Neuron (in vitro differentiated cells): ENCODE data around the gene GPD2.

Experiments used
- H2AFZ ChIP-seq: one replicate; pipeline ENCODE4 v1.6.1; 2013; ENCODE audit warnings: low read depth, mild to moderate bottlenecking, inconsistent platforms, low read length, moderate library complexity
- H3K27me3 ChIP-seq: one replicate; pipeline ENCODE4 v1.6.1; 2013; ENCODE audit warnings: low read length; ENCODE audit not compliant: insufficient read depth
- H3K36me3 ChIP-seq: one replicate; pipeline ENCODE4 v1.6.1; 2013; ENCODE audit warnings: low read length; ENCODE audit not compliant: insufficient read depth
- H3K4me1 ChIP-seq: one replicate; pipeline ENCODE4 v1.6.1; 2013; ENCODE audit warnings: low read length; ENCODE audit not compliant: insufficient read depth
- H3K4me3 ChIP-seq: 2 replicates; pipeline ENCODE4 v1.5.1; 2013; ENCODE audit warnings: mild to moderate bottlenecking, low read length, moderate library complexity
- H3K9me3 ChIP-seq: one replicate; pipeline ENCODE4 v1.6.1; 2013; ENCODE audit warnings: low read length

Gene GPD2

GRCh38 chr2:156435718-156436496 is at the start of gene GPD2:
Gene GPD2, plus strand, starts transcription at chr2:156436379. Its CDS starts 39,727 bp downstream, at chr2:156476106.
- Histone ChIP-seq H3K9me3 (no peaks in the 10 kb centered on the region), H2AFZ (peak within 1 kb of the TSS; percentile 51), H3K4me1 (no peaks in the 10 kb centered on the region), H3K27me3 (no peaks in the 10 kb centered on the region), H3K4me3 (peak within 1 kb of the TSS; percentile 45), H3K36me3 (no peaks in the 10 kb centered on the region)

DNA sequence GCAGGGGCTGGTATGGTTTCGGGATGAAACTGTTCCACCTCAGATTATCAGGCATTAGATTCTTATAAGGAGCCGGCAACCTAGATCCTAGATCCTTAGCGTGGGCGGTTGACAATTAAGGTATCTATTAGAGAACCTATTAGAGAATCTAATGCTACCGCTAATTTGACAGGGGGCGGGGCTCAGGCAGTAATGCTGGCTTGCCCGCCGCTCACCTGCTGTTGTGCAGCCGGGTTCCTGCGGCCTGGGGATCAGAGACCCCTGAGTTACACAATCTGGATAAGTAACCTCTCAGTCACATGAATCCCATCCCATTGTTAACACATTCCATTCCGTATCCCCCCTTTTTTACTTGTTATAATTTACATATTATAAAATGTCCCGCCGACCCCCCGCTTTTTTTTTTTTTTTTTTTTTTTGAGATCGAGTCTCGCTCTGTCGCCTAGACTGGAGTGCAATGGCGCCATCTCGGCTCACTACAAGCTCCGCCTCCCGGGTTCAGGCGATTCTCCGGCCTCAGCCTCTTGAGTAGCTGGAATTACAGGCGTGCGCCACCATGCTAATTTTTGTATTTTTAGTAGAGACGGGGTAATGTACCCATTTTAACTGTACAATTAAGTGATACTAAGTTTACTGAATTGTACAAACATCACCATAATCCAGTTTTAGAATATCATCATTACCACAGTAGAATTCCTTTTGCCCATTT is 42.0 kb upstream of the GPD2 start:
- no peaks in the 10 kb centered on the region for H3K27me3 ChIP-seq
- no peaks in the 10 kb centered on the region for H3K4me1 ChIP-seq
- H2AFZ ChIP-seq: no peak overlapping the region
- no peaks in the 10 kb centered on the region for H3K36me3 ChIP-seq
- H3K9me3 ChIP-seq: no peaks in the 10 kb centered on the region
- H3K4me3 ChIP-seq: no peak overlapping the region

DNA sequence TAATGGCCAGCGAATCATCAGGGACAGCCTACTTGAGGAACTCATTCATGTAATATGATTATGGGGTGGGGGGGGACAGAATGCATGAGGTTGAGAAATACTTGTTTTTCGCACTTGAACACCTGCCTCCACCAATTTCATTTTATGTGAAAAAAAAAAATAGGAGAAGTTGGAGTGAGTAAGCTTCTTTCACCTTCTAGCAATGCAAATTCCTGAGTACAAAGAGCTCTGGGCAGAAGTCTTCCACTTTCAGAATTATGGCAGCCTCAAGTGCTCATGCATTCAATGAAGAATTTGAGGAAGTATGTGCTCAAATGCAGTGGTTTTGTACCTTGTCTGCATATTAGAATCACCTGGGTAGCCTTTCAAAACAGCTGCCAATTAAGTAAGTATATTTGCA is 40.1 kb upstream of the GPD2 start:
- no peaks in the 10 kb centered on the region for H3K36me3 ChIP-seq
- no peaks in the 10 kb centered on the region for H3K27me3 ChIP-seq
- H3K4me3 ChIP-seq: no peak overlapping the region
- no peaks in the 10 kb centered on the region for H3K9me3 ChIP-seq
- no peak overlapping the region for H2AFZ ChIP-seq
- H3K4me1 ChIP-seq: peaks cover 4% of the 10 kb centered on the region

- Histone ChIP-seq H3K27me3 (no peaks in the 10 kb centered on the region), H3K9me3 (no peaks in the 10 kb centered on the region), H3K4me3 (no peak overlapping the region), H3K4me1 (peaks cover 8% of the 10 kb centered on the region), H3K36me3 (no peaks in the 10 kb centered on the region), H2AFZ (no peak overlapping the region)
Measured at GRCh38 chr2:156397229-156397628, 39.0 kb upstream of the GPD2 start.

DNA sequence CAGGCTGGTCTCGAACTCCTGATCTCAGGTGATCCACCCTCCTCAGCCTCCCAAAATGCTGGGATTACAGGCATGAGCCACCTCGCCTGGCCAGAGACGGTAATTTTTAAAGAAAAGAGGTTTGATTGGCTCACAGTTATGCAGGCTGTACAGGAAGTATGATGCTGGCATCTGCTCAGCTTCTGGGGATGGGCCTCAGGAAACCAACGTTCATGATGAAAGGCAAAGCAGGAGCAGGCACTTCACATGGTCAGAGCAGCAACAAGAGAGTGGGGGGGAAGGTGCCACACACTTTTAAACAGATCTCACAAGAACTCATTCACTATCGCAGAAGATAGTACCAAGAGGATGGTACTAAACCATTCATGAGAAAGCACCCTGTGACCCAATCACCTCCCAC is 38.0 kb upstream of the GPD2 start:
- H3K27me3 ChIP-seq: no peaks in the 10 kb centered on the region
- no peak overlapping the region for H3K4me3 ChIP-seq
- H3K36me3 ChIP-seq: no peaks in the 10 kb centered on the region
- no peak overlapping the region for H2AFZ ChIP-seq
- no peaks in the 10 kb centered on the region for H3K9me3 ChIP-seq
- H3K4me1 ChIP-seq: peaks cover 8% of the 10 kb centered on the region

DNA sequence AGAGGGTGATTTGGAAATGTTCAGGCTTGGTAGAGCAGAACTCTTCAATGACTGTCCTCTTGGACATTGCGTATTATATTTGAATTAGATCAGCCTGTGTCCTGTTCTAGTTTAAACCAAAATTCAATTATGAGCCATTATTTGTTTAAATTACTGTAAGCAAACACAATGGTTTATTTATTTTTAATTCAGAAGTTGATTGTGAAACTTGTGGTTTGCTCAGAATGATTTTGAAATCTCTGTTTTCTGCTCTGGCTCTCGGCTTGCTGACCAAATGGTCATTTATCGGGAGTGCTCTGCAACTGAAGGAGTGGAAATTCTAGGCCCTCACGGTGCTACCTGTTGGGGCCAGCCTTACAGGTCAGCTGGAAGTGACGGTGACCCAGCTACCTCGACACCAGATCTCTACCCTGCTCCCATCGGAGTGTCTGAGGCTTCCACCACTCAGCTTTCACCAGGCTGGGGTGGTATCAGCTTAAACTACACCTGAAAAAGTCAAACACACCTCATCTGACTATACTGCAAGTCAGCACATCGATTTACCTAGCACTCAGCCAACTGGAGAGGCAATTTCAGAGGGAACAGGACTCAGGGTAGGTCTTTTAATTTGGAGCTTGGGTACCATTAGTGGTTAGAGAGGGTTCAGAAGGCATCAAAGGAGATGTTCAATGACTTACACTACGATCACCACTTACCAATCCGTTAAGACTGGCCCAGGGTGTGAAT is 36.8 kb upstream of the GPD2 start:
- H3K9me3 ChIP-seq: no peaks in the 10 kb centered on the region
- peak overlapping the region; percentile 91 for H2AFZ ChIP-seq
- peaks cover 8% of the 10 kb centered on the region for H3K4me1 ChIP-seq
- no peaks in the 10 kb centered on the region for H3K27me3 ChIP-seq
- no peaks in the 10 kb centered on the region for H3K36me3 ChIP-seq
- H3K4me3 ChIP-seq: peak overlapping the region; percentile 64

- Histone ChIP-seq H2AFZ (peak overlapping the region; percentile 91), H3K4me3 (peak overlapping the region; percentile 64), H3K36me3 (no peaks in the 10 kb centered on the region), H3K9me3 (no peaks in the 10 kb centered on the region), H3K4me1 (peaks cover 8% of the 10 kb centered on the region), H3K27me3 (no peaks in the 10 kb centered on the region)
Measured at GRCh38 chr2:156399950-156400705, 36.1 kb upstream of the GPD2 start.

DNA sequence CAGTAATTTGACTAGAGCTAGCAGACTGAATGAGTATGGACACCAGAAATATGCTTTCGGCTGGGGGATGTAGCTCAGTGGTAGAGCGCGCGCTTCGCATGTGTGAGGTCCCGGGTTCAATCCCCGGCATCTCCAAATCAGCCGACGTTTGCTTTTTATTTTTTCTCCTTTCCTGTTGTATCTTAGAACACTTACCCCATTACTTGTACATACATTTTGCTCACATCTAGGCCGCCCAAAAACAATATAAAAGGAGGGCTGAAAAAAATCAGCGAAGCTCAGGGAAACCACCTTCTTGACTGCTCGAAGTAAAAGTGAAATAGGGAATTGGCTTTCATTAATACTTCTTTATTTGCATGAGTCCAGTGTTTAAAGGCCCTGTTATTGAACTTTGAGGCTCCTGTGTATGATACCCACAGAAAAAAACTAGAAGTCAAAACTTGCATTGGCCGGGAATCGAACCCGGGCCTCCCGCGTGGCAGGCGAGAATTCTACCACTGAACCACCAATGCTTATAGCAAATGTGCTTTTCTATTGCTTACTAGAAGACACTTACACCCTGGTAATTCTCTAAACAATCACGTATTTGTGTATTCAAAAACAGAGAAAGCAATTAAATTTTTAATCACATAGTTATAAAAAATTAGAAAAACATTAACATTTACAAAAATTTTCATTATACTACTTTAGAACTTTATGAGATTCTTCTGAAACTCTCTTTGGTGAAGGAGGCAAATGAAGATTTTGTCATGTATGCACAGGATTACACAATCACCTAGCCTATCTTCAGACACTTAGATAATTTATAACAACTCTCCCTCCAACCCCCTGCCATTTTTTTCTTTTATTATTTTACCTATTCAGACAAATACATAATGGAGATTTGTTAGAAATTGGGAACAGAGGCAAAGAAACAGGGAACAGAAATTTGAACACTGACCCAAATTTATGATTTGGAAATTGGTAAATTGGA is 35.2 kb upstream of the GPD2 start:
- Histone ChIP-seq H3K4me1 (peaks cover 8% of the 10 kb centered on the region), H2AFZ (no peak overlapping the region), H3K4me3 (peak overlapping the region; percentile 64), H3K9me3 (no peaks in the 10 kb centered on the region), H3K36me3 (no peaks in the 10 kb centered on the region), H3K27me3 (no peaks in the 10 kb centered on the region)

GRCh38 chr2:156401861-156402260 is 34.3 kb upstream of the GPD2 start:
- Histone ChIP-seq H3K36me3 (no peaks in the 10 kb centered on the region), H3K4me3 (peak overlapping the region; percentile 64), H3K27me3 (no peaks in the 10 kb centered on the region), H3K4me1 (peaks cover 8% of the 10 kb centered on the region), H3K9me3 (no peaks in the 10 kb centered on the region), H2AFZ (no peak overlapping the region)

DNA sequence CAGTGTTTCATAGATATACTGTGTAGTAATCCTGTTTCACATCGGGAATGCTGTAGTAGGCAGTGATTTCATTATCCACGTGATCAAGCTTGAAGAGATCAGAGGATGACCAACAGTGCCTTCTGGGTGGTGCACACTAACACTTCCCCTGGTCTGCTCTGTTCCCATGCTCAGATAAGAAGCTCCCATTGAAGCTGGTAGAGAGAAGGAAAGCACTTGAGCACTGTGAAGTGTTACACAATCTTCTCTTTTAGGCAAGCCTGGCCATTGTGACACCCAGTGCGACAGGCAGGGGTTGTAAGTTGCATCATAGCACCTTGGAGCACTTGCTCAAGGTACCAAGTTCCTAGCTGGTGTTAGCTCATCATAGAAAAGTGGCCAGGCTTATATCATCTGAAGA is 30.6 kb upstream of the GPD2 start:
- Histone ChIP-seq H3K27me3 (no peaks in the 10 kb centered on the region), H2AFZ (no peak overlapping the region), H3K4me3 (no peak overlapping the region), H3K36me3 (no peaks in the 10 kb centered on the region), H3K4me1 (peaks cover 4% of the 10 kb centered on the region), H3K9me3 (no peaks in the 10 kb centered on the region)

- Histone ChIP-seq H3K4me1 (no peaks in the 10 kb centered on the region), H3K9me3 (no peaks in the 10 kb centered on the region), H3K27me3 (no peaks in the 10 kb centered on the region), H2AFZ (no peak overlapping the region), H3K4me3 (no peak overlapping the region), H3K36me3 (no peaks in the 10 kb centered on the region)
Measured at GRCh38 chr2:156411835-156412234, 24.3 kb upstream of the GPD2 start.

- Histone ChIP-seq H3K27me3 (no peaks in the 10 kb centered on the region), H3K9me3 (no peaks in the 10 kb centered on the region), H3K36me3 (no peaks in the 10 kb centered on the region), H3K4me3 (no peak overlapping the region), H2AFZ (no peak overlapping the region), H3K4me1 (no peaks in the 10 kb centered on the region)
Measured at GRCh38 chr2:156421851-156422250, 14.3 kb upstream of the GPD2 start.
